K562 (cell line): ENCODE data around the gene C2. TPM values are rescaled to one million over a fixed set of nuclear protein-coding genes. Genes with fewer than 3 reads are reported as not detected.

Experiments used
- CREB1 ChIP-seq, 2 experiments: sonication (generic) in 1 of 2; formaldehyde crosslinking in 1 of 2; IDR thresholded peaks; 2 replicates each; pipeline versions ENCODE4 v1.6.1 to v1.8.0; 2012 to 2022; ENCODE audit warnings: inconsistent platforms in 1 of 2, mild to moderate bottlenecking in 1 of 2, missing genetic modification reagents in 1 of 2, moderate library complexity in 1 of 2
- DDX20 ChIP-seq: fragments of 450-650 bp; IDR thresholded peaks from 2 replicates; pipeline ENCODE4 v1.6.1; 2016; ENCODE audit warnings: missing genetic modification characterization, low read depth, mild to moderate bottlenecking, missing compliant biosample characterization, moderate library complexity
- E2F5 ChIP-seq: sonication (generic); formaldehyde crosslinking; IDR thresholded peaks from 2 replicates; pipeline ENCODE4 v1.8.0; 2022; ENCODE audit warnings: mild to moderate bottlenecking, missing genetic modification reagents
- EHMT2 ChIP-seq: fragments of 450-650 bp; IDR thresholded peaks from 2 replicates; pipeline ENCODE4 v1.6.1; 2018; ENCODE audit warnings: antibody characterized with exemption
- ELF4 ChIP-seq: fragments of 450-650 bp; formaldehyde crosslinking; IDR thresholded peaks from 2 replicates; pipeline ENCODE4 v1.4.0; 2022; ENCODE audit warnings: missing genetic modification characterization
- NFIC ChIP-seq: fragments of 450-650 bp; IDR thresholded peaks from 2 replicates; pipeline ENCODE4 v1.6.1; 2017; ENCODE audit warnings: mild to moderate bottlenecking, inconsistent platforms
- NR1H2 ChIP-seq: sonication (generic); formaldehyde crosslinking; IDR thresholded peaks from 2 replicates; pipeline ENCODE4 v1.4.0; 2020; ENCODE audit warnings: mild to moderate bottlenecking, missing genetic modification reagents
- NUFIP1 ChIP-seq: fragments of 450-650 bp; IDR thresholded peaks from 2 replicates; pipeline ENCODE4 v1.6.1; 2018; ENCODE audit not compliant: partially characterized antibody
- POLR2B ChIP-seq: fragments of 450-650 bp; IDR thresholded peaks from 2 replicates; pipeline ENCODE4 v1.6.1; 2018; ENCODE audit warnings: low read depth; ENCODE audit not compliant: partially characterized antibody
- SETDB1 ChIP-seq: IDR thresholded peaks from one replicate; pipeline ENCODE4 v1.6.1; 2012; ENCODE audit warnings: low read length, control low read depth, inconsistent platforms
- SIX5 ChIP-seq, 2 experiments: IDR thresholded peaks; 2 replicates each; pipeline ENCODE4 v1.6.1; 2011; ENCODE audit warnings: low read length in 2 of 2, borderline replicate concordance in 1 of 2, low read depth in 1 of 2, mild to moderate bottlenecking in 1 of 2, moderate library complexity in 1 of 2; ENCODE audit not compliant: insufficient read depth in 1 of 2
- SLC30A9 ChIP-seq: fragments of 250-450 bp; sonication (Bioruptor Pico); IDR thresholded peaks from 2 replicates; pipeline ENCODE4 v1.8.0; 2022; ENCODE audit warnings: mild to moderate bottlenecking, moderate library complexity
- SMAD3 ChIP-seq: fragments of 450-650 bp; formaldehyde crosslinking; conservative IDR thresholded peaks from 2 replicates; pipeline ENCODE4 v1.4.0; 2020; ENCODE audit warnings: mild to moderate bottlenecking
- SP2 ChIP-seq: IDR thresholded peaks from 2 replicates; pipeline ENCODE4 v1.6.1; 2011; ENCODE audit warnings: mild to moderate bottlenecking, low read depth, low read length, moderate library complexity; ENCODE audit not compliant: poor library complexity, severe bottlenecking; ENCODE audit errors: extremely low read depth
- SRSF3 ChIP-seq: fragments of 200-400 bp; formaldehyde crosslinking; IDR thresholded peaks from 2 replicates; pipeline ENCODE4 v1.6.1; 2016; ENCODE audit warnings: mild to moderate bottlenecking, low read length, moderate library complexity; ENCODE audit not compliant: insufficient read depth
- ZBTB2 ChIP-seq: fragments of 450-650 bp; IDR thresholded peaks from 2 replicates; pipeline ENCODE4 v1.6.1; 2016; ENCODE audit warnings: antibody characterized with exemption
- ZNF165 ChIP-seq: fragments of 250-450 bp; sonication (Bioruptor Pico); IDR thresholded peaks from 2 replicates; pipeline ENCODE4 v1.4.0; 2020; ENCODE audit warnings: borderline replicate concordance
- ZNF561 ChIP-seq: fragments of 450-650 bp; formaldehyde crosslinking; conservative IDR thresholded peaks from 2 replicates; pipeline ENCODE4 v1.4.0; 2020; ENCODE audit warnings: mild to moderate bottlenecking, moderate library complexity
- ZNF639 ChIP-seq, 2 experiments: fragments of 200-800 bp in 1 of 2; sonication (Bioruptor generic) in 1 of 2; sonication (generic) in 1 of 2; formaldehyde crosslinking in 1 of 2; IDR thresholded peaks in 1 of 2; conservative IDR thresholded peaks in 1 of 2; 2 replicates each; pipeline versions ENCODE4 v1.5.0 to v1.6.1; 2016 to 2020; ENCODE audit warnings: missing compliant biosample characterization in 1 of 2, missing genetic modification characterization in 1 of 2, missing genetic modification reagents in 1 of 2
- polyA plus RNA-seq, 8 experiments: library from polyadenylated mRNA; depleted of rRNA in 4 of 8; stranded (reverse) in 5 of 8; unstranded in 3 of 8; fragments of >200 nt; fragmentation: Nextera tagmentation in 2 of 8; fragmentation: Illumina TruSeq in 1 of 8; extraction: Ambion mirVana in 2 of 8; extraction: Trizol in 1 of 8; gene quantifications; 2 replicates each; pipeline versions ENCODE4 v1.2.1 to v1.2.3, GENCODE V29; 2011 to 2014; ENCODE audit warnings: inconsistent platforms in 1 of 8, missing spikeins in 1 of 8
- total RNA-seq, 7 experiments: library from RNA; depleted of rRNA in 6 of 7; stranded (reverse); fragments of >200 nt in 6 of 7; fragmentation: Illumina TruSeq in 2 of 7; extraction: Trizol in 2 of 7; gene quantifications; 2 replicates each; pipeline versions ENCODE4 v1.2.1 to v1.2.3, GENCODE V29; 2011 to 2021; ENCODE audit warnings: low replicate concordance in 1 of 7
- TF ChIP-seq, protein P1 (sequence below): sonication (generic); formaldehyde crosslinking; IDR thresholded peaks from 2 replicates; pipeline ENCODE4 v1.4.0; 2020; ENCODE audit warnings: mild to moderate bottlenecking, missing genetic modification reagents

The C2 gene
- total and polyA plus RNA-seq, 9 of the 15 experiments (the other 6 are each of a cell fraction or from before 2014, with no cell fraction given): 0.05 to 1.1 (median 0.39) TPM; not detected in 1

GRCh38 chr6:31958741-31959739, 31.5 kb downstream of the C2 start, which contains the start of the genes NELFE and SKIC2 (continued):
- TF ChIP-seq, protein P1, sequence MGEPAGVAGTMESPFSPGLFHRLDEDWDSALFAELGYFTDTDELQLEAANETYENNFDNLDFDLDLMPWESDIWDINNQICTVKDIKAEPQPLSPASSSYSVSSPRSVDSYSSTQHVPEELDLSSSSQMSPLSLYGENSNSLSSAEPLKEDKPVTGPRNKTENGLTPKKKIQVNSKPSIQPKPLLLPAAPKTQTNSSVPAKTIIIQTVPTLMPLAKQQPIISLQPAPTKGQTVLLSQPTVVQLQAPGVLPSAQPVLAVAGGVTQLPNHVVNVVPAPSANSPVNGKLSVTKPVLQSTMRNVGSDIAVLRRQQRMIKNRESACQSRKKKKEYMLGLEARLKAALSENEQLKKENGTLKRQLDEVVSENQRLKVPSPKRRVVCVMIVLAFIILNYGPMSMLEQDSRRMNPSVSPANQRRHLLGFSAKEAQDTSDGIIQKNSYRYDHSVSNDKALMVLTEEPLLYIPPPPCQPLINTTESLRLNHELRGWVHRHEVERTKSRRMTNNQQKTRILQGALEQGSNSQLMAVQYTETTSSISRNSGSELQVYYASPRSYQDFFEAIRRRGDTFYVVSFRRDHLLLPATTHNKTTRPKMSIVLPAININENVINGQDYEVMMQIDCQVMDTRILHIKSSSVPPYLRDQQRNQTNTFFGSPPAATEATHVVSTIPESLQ (CRISPR knock-in tag): no peak
- TF ChIP-seq ZNF561 (peak; percentile 31; the same call in 1 of the 2 replicates), ZNF165 (peak; percentile 91; the same call in 1 of the 2 replicates), SMAD3 (CRISPR knock-in tag) (peak; percentile 95), CREB1 (IDR thresholded peaks at IDR 0.05) (peak; percentile 99), CREB1 (CRISPR knock-in tag; IDR thresholded peaks at IDR 0.05) (peak; percentile 99), NR1H2 (CRISPR knock-in tag) (peak; percentile 30; the same call in 1 of the 2 replicates), POLR2B (peak; percentile 45), SRSF3 (0 out of 2 replicates have a peak, but pooled peaks have one; percentile 37), EHMT2 (no peak), DDX20 (tag) (peak; percentile 77), SIX5 (IDR thresholded peaks at IDR 0.05; ENCODE audit: borderline replicate concordance in 1 of 2, insufficient read depth in 1 of 2, low read depth in 1 of 2, low read length in 2 of 2) (peak; percentile 74 to 75; a peak in 3 of 4 replicates), ZNF639 (CRISPR knock-in tag; conservative IDR thresholded peaks at IDR 0.05 in 1 of 2, IDR thresholded peaks at IDR 0.05 in 1 of 2) (peak in 1 of 2 experiments; percentile 96; a peak in 2 of 4 replicates), NUFIP1 (peak; percentile 61), SP2 (no peak), SETDB1 (peak; percentile 29), E2F5 (CRISPR knock-in tag) (peak; percentile 67; the same call in 1 of the 2 replicates), SLC30A9 (CRISPR knock-in tag) (no peak), ELF4 (CRISPR knock-in tag) (peak; percentile 96), ZBTB2 (no peak; the same call in 1 of the 2 replicates), NFIC (no peak; the same call in 1 of the 2 replicates)
